Ishikawa (cell line): ENCODE results near the gene ABCA7.

Experiments used
- CEBPB ChIP-seq: IDR thresholded peaks from 2 replicates; pipeline ENCODE4 v1.6.1; 2012
- CREB1 ChIP-seq: IDR thresholded peaks from 2 replicates; pipeline ENCODE4 v1.6.1; 2012; ENCODE audit warnings: low read depth
- EGR1 ChIP-seq: IDR thresholded peaks from 2 replicates; pipeline ENCODE4 v1.6.1; 2012
- EP300 ChIP-seq: IDR thresholded peaks from 2 replicates; pipeline ENCODE4 v1.6.1; 2012; ENCODE audit warnings: borderline replicate concordance
- FOXM1 ChIP-seq: IDR thresholded peaks from 2 replicates; pipeline ENCODE4 v1.6.1; 2012; ENCODE audit warnings: low read depth, borderline replicate concordance
- NFIC ChIP-seq: IDR thresholded peaks from 2 replicates; pipeline ENCODE4 v1.6.1; 2012
- RAD21 ChIP-seq: IDR thresholded peaks from 2 replicates; pipeline ENCODE4 v1.6.1; 2012; ENCODE audit warnings: low read depth
- TAF1 ChIP-seq: IDR thresholded peaks from 2 replicates; pipeline ENCODE4 v1.6.1; 2012; ENCODE audit warnings: low read depth, mild to moderate bottlenecking
- TCF12 ChIP-seq: IDR thresholded peaks from 2 replicates; pipeline ENCODE4 v1.6.1; 2012; ENCODE audit warnings: low read depth
- TEAD4 ChIP-seq: IDR thresholded peaks from 2 replicates; pipeline ENCODE4 v1.6.1; 2012
- YY1 ChIP-seq: IDR thresholded peaks from 2 replicates; pipeline ENCODE4 v1.6.1; 2012; ENCODE audit warnings: low read depth
- ZBTB7A ChIP-seq: IDR thresholded peaks from 2 replicates; pipeline ENCODE4 v1.6.1; 2012; ENCODE audit warnings: low read depth
- TF ChIP-seq, protein P1 (sequence below): IDR thresholded peaks from 2 replicates; pipeline ENCODE4 v1.6.1; 2012
- TF ChIP-seq, protein P2 (sequence below): IDR thresholded peaks from 2 replicates; pipeline ENCODE4 v1.6.1; 2012
- TF ChIP-seq, protein P3 (sequence below): IDR thresholded peaks from 2 replicates; pipeline ENCODE4 v1.6.1; 2012; ENCODE audit warnings: low read depth, mild to moderate bottlenecking

Gene ABCA7

DNA sequence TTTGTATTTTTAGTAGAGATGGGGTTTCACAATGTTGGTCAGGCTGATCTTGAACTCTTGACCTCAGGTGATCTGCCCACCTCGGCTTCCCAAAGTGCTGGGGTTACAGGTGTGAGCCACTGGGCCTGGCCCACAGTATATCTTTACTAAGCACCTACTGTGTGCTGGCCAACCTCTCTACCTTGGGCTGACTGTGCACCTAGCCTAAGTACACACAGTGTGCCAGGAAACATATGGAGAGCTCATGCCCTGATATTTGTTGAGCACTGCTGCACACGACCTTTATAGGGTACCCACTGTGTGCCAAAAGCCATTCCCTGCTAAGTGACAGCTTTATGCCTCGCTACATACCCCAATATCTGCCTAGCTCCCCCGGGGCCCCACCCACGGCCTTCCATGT lies 20.8 kb downstream of the ABCA7 start:
- no peak for TF ChIP-seq TAF1

DNA sequence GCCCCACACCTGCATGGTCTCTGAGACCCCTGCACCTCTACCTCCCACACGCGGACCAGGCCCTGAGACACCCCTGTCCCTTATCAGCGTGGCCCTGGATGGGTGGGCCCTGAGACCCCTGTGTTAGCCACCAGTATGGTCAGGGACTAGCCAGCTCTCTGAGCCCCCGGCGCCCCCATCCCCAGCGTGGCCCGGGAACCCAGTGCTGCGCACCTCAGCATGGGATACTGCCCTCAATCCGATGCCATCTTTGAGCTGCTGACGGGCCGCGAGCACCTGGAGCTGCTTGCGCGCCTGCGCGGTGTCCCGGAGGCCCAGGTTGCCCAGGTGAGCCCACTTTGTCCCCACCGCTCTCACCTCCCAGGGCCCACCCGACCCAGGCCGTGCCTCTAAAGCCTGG lies 22.1 kb downstream of the ABCA7 start:
- no peak for TF ChIP-seq EGR1
- TF ChIP-seq, protein P1, sequence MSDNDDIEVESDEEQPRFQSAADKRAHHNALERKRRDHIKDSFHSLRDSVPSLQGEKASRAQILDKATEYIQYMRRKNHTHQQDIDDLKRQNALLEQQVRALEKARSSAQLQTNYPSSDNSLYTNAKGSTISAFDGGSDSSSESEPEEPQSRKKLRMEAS, result no peak

DNA sequence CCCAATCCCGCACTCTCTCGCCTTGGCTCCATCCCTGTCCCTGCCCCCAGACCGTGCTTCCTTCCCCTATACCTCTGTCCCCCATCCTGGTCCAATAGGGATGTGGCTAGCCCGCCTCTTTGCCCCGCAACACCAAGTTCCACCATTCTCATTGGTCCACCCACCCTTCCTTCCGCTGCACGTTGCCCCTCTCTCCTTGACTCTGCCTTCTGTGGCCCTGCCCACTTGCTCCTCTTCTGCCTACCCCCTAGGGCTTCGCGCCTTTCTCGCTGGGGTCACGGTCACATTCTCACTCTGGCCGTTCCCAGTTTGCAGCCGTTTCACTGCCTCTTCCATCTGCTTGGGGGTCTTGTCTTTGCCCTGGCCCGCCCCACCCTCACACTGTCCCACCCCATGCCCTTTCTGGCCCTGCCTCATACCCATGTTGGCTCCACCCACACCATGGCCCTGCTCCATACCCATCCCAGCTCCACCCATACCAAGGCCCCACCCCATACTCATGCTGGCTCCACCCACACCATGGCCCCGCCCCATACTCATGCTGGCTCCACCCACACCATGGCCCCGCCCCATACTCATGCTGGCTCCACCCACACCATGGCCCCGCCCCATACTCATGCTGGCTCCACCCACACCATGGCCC lies 22.6 kb downstream of the ABCA7 start:
- TF ChIP-seq, protein P2, sequence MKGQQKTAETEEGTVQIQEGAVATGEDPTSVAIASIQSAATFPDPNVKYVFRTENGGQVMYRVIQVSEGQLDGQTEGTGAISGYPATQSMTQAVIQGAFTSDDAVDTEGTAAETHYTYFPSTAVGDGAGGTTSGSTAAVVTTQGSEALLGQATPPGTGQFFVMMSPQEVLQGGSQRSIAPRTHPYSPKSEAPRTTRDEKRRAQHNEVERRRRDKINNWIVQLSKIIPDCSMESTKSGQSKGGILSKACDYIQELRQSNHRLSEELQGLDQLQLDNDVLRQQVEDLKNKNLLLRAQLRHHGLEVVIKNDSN, result no peak
- no peak for TF ChIP-seq CEBPB

DNA sequence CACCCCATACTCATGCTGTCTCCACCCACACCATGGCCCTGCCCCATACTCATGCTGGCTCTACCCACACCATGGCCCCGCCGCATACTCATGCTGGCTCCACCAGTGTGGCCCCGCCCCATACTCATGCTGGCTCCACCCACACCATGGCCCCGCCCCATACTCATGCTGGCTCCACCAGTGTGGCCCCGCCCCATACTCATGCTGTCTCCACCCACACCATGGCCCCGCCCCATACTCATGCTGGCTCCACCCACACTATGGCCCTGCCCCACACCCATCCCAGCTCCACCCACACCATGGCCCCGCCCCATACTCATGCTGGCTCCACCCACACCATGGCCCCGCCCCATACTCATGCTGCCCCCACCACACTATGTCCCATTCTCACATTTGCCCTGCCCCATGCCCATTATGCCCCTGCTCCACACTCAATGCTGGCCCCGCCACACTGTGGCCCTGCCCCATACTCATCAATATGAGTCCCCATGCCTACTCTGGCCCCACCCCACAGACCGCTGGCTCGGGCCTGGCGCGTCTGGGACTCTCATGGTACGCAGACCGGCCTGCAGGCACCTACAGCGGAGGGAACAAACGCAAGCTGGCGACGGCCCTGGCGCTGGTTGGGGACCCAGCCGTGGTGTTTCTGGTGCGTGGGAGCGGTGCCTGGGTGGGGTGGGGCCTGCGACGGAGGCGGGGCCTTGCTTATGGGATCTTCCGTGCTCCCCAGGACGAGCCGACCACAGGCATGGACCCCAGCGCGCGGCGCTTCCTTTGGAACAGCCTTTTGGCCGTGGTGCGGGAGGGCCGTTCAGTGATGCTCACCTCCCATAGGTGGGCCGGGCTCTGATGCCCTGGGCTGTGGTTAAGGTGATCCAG lies 23.4 kb downstream of the ABCA7 start:
- TF ChIP-seq TCF12 (no peak), FOXM1 (no peak), TEAD4 (no peak), RAD21 (no peak), ZBTB7A (no peak), NFIC (no peak), EGR1 (no peak), EP300 (no peak), CREB1 (no peak)
- TF ChIP-seq, protein P3, sequence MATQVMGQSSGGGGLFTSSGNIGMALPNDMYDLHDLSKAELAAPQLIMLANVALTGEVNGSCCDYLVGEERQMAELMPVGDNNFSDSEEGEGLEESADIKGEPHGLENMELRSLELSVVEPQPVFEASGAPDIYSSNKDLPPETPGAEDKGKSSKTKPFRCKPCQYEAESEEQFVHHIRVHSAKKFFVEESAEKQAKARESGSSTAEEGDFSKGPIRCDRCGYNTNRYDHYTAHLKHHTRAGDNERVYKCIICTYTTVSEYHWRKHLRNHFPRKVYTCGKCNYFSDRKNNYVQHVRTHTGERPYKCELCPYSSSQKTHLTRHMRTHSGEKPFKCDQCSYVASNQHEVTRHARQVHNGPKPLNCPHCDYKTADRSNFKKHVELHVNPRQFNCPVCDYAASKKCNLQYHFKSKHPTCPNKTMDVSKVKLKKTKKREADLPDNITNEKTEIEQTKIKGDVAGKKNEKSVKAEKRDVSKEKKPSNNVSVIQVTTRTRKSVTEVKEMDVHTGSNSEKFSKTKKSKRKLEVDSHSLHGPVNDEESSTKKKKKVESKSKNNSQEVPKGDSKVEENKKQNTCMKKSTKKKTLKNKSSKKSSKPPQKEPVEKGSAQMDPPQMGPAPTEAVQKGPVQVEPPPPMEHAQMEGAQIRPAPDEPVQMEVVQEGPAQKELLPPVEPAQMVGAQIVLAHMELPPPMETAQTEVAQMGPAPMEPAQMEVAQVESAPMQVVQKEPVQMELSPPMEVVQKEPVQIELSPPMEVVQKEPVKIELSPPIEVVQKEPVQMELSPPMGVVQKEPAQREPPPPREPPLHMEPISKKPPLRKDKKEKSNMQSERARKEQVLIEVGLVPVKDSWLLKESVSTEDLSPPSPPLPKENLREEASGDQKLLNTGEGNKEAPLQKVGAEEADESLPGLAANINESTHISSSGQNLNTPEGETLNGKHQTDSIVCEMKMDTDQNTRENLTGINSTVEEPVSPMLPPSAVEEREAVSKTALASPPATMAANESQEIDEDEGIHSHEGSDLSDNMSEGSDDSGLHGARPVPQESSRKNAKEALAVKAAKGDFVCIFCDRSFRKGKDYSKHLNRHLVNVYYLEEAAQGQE, result no peak

DNA sequence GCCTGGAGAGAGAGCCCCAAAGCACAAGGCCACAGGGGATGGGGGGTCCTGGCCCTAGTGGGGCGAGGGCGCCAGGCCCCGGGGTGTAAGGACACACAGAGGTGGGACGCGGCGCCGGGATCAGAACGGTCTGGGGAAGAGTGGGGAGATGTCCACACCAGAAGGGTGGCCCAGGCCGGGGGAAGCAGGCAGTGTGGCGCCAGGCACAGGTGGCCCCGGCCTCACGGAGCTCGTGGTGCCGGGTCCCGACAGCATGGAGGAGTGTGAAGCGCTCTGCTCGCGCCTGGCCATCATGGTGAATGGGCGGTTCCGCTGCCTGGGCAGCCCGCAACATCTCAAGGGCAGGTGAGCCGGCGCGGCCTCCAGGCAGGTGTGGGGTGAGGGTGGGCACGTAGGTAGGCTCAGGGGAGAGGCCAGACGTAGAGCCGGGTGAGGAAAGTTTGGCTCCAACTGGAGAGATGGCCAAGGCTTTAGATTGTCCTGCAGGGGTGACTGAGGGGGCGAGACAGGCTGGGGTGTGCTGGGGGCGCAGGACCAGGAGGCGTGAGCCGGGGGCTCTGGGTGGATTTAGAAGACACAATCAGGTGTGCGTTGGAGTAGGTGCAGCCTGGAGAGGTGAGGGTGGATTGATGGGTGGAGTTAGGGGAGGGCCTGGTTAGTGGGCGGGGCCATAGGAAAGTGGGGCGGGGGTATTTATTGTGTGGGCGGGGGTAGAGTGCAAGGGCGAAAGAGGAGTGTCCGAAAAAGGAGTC lies 24.2 kb downstream of the ABCA7 start:
- TF ChIP-seq FOXM1 (no peak), EGR1 (peak; percentile 12; the same call in 1 of the 2 replicates)

DNA sequence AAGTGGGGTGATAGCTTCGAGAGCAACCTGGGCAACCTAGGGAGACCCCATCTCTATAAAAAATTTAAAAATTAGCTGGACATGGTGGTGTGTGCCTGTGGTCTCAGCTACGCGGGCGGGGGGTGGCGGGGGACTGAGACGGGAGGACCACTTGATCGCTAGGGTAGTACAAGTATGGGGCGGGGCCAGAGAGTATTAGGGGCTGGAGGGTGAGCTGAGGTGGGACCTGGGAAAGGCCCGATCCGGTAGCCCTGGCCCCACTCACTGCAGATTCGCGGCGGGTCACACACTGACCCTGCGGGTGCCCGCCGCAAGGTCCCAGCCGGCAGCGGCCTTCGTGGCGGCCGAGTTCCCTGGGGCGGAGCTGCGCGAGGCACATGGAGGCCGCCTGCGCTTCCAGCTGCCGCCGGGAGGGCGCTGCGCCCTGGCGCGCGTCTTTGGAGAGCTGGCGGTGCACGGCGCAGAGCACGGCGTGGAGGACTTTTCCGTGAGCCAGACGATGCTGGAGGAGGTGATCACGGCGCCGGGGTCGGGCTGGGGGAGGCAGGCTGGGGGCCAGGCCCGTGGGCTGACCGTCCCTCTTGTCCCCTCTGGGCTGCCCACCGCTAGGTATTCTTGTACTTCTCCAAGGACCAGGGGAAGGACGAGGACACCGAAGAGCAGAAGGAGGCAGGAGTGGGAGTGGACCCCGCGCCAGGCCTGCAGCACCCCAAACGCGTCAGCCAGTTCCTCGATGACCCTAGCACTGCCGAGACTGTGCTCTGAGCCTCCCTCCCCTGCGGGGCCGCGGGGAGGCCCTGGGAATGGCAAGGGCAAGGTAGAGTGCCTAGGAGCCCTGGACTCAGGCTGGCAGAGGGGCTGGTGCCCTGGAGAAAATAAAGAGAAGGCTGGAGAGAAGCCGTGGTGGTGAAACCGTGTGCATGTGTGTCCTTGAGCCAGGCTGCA lies 25.0 kb downstream of the ABCA7 start:
- TF ChIP-seq YY1, result peak; percentile 48; the same call in 1 of the 2 replicates
- peak; percentile 47; the same call in 1 of the 2 replicates for TF ChIP-seq TCF12
- TF ChIP-seq EP300, result no peak
- TF ChIP-seq TAF1, result no peak
- TF ChIP-seq NFIC, result no peak
- TF ChIP-seq ZBTB7A, result peak; percentile 61; the same call in 1 of the 2 replicates
- no peak for TF ChIP-seq CREB1
- TF ChIP-seq, protein P2, result peak; percentile 41; the same call in 1 of the 2 replicates
- no peak for TF ChIP-seq FOXM1
- TF ChIP-seq CEBPB, result no peak
- peak; percentile 53; the same call in 1 of the 2 replicates for TF ChIP-seq RAD21
- peak; percentile 18; the same call in 1 of the 2 replicates for TF ChIP-seq TEAD4
- TF ChIP-seq, protein P1, result peak; percentile 98

DNA sequence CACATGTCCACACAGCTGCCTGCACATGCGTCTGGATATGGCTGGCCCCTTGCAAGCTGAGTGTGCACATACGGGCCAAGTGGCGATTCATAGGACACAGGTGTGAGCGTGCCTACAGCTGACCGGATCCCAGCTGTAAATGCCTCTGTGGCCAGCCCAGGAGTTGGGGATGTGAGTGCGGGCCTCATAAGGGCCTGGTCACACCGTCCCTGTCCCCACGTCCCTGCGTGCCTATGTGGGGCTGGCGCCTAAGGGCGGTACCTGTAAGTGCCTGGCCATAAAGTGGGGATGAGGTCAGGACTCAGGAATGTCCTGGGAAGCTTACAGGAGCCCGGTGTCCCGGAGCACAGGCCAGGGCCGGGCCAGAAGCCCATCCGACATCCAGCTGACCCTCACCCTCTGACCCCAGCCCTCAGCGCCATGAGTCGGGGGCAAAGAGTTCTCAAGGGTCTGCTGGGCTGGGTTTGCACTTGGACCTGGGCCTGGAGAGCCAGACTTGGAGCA lies 25.8 kb downstream of the ABCA7 start:
- TF ChIP-seq TAF1 (no peak), CREB1 (no peak), CEBPB (no peak), TCF12 (peak; percentile 57; the same call in 1 of the 2 replicates), ZBTB7A (peak; percentile 18), EP300 (0 out of 2 replicates have a peak, but pooled peaks have one; percentile 16), TEAD4 (peak; percentile 88), YY1 (no peak), FOXM1 (no peak)
- TF ChIP-seq, protein P1, result 0 out of 2 replicates have a peak, but pooled peaks have one; percentile 34
